Liver (tissue), 9 donors: ENCODE measurements around the gene ST3GAL4. TPM values are rescaled to one million over a fixed set of nuclear protein-coding genes. Genes with fewer than 3 reads are reported as not detected.

ENCODE experiments used
- DNase-seq: peaks from one replicate; pipeline ENCODE4 v3.0.0-alpha.2; 2017; ENCODE audit warnings: low spot score
- H3K27ac ChIP-seq, 2 donors: one replicate each; pipeline ENCODE4 v1.7.0; 2013; ENCODE audit warnings: inconsistent platforms in 2 of 2, low read length in 2 of 2, control low read depth in 1 of 2, low read depth in 1 of 2, mild to moderate bottlenecking in 1 of 2
- H3K27me3 ChIP-seq, 4 donors: one replicate each; pipeline versions ENCODE4 v1.6.1 to v1.7.0; 2013; ENCODE audit warnings: low read length in 3 of 4, inconsistent platforms in 1 of 4, mild to moderate bottlenecking in 1 of 4, moderate library complexity in 1 of 4; ENCODE audit not compliant: control insufficient read depth in 4 of 4, insufficient read depth in 4 of 4
- H3K36me3 ChIP-seq, 4 donors: one replicate each; pipeline versions ENCODE4 v1.6.1 to v1.7.0; 2013; ENCODE audit warnings: low read length in 3 of 4, mild to moderate bottlenecking in 3 of 4, low read depth in 1 of 4, moderate library complexity in 1 of 4; ENCODE audit not compliant: control insufficient read depth in 4 of 4, insufficient read depth in 3 of 4
- H3K4me1 ChIP-seq, 4 donors: one replicate each; pipeline versions ENCODE4 v1.6.1 to v1.7.0; 2013; ENCODE audit warnings: low read length in 3 of 4, mild to moderate bottlenecking in 3 of 4, moderate library complexity in 1 of 4; ENCODE audit not compliant: control insufficient read depth in 4 of 4, insufficient read depth in 4 of 4
- H3K4me3 ChIP-seq, 3 donors: one replicate each; pipeline versions ENCODE4 v1.6.1 to v1.7.0; 2013; ENCODE audit warnings: low read length in 3 of 3, control low read depth in 1 of 3, low read depth in 1 of 3, mild to moderate bottlenecking in 1 of 3
- H3K9ac ChIP-seq, 2 donors: one replicate each; pipeline ENCODE4 v1.7.0; 2013; ENCODE audit warnings: low read length in 2 of 2, mild to moderate bottlenecking in 2 of 2, moderate library complexity in 2 of 2, control low read depth in 1 of 2, low read depth in 1 of 2
- H3K9me3 ChIP-seq, 4 donors: one replicate each; pipeline versions ENCODE4 v1.6.1 to v1.7.0; 2013; ENCODE audit warnings: low read length in 3 of 4; ENCODE audit not compliant: control insufficient read depth in 4 of 4
- ATF3 ChIP-seq: IDR thresholded peaks from 2 replicates; pipeline ENCODE4 v1.6.1; 2016; ENCODE audit warnings: antibody characterized with exemption
- CTCF ChIP-seq: fragments of 150-350 bp; IDR thresholded peaks from 2 replicates; pipeline ENCODE4 v1.5.1; 2017; ENCODE audit warnings: improper control_type of control experiment, low read depth, low read length; ENCODE audit not compliant: missing input control
- FOXA1 ChIP-seq: IDR thresholded peaks from 2 replicates; pipeline ENCODE4 v1.6.1; 2016; ENCODE audit warnings: antibody characterized with exemption
- FOXA2 ChIP-seq: IDR thresholded peaks from 2 replicates; pipeline ENCODE4 v1.6.1; 2016; ENCODE audit warnings: antibody characterized with exemption
- GABPA ChIP-seq, 2 donors: IDR thresholded peaks in 1 of 2; conservative IDR thresholded peaks in 1 of 2; 2 replicates each; pipeline ENCODE4 v1.6.1; 2016; ENCODE audit warnings: antibody characterized with exemption in 2 of 2, mild to moderate bottlenecking in 1 of 2, moderate library complexity in 1 of 2
- HNF4A ChIP-seq, 2 donors: conservative IDR thresholded peaks; 2 replicates each; pipeline ENCODE4 v1.6.1; 2016; ENCODE audit warnings: antibody characterized with exemption in 2 of 2, mild to moderate bottlenecking in 2 of 2
- HNF4G ChIP-seq: IDR thresholded peaks from 2 replicates; pipeline ENCODE4 v1.6.1; 2016; ENCODE audit warnings: antibody characterized with exemption
- JUND ChIP-seq, 2 donors: IDR thresholded peaks; 2 replicates each; pipeline ENCODE4 v1.6.1; 2016; ENCODE audit warnings: antibody characterized with exemption in 2 of 2
- RAD21 ChIP-seq, 2 donors: IDR thresholded peaks; 2 replicates each; pipeline ENCODE4 v1.6.1; 2016; ENCODE audit warnings: antibody characterized with exemption in 2 of 2, mild to moderate bottlenecking in 2 of 2
- REST ChIP-seq: IDR thresholded peaks from 2 replicates; pipeline ENCODE4 v1.6.1; 2016; ENCODE audit warnings: antibody characterized with exemption, mild to moderate bottlenecking
- RXRA ChIP-seq, 2 donors: IDR thresholded peaks; 2 replicates each; pipeline ENCODE4 v1.6.1; 2017 to 2018; ENCODE audit warnings: antibody characterized with exemption in 2 of 2, mild to moderate bottlenecking in 1 of 2
- SP1 ChIP-seq: IDR thresholded peaks from 2 replicates; pipeline ENCODE4 v1.6.1; 2018; ENCODE audit warnings: antibody characterized with exemption, mild to moderate bottlenecking
- TAF1 ChIP-seq: conservative IDR thresholded peaks from 2 replicates; pipeline ENCODE4 v1.6.1; 2016; ENCODE audit warnings: antibody characterized with exemption, mild to moderate bottlenecking
- YY1 ChIP-seq: IDR thresholded peaks from 2 replicates; pipeline ENCODE4 v1.6.1; 2016; ENCODE audit warnings: antibody characterized with exemption, mild to moderate bottlenecking
- WGBS: extraction: QIAGEN DNeasy Blood & Tissue Kit; methylation state at CpG from one replicate; pipeline ENCODE4 v1.1.7; 2013; 5-methylcytosine and 5-hydroxymethylcytosine counted together
- polyA plus RNA-seq, 2 donors: library from polyadenylated mRNA; stranded (reverse) in 1 of 2; unstranded in 1 of 2; fragments of 200-250 nt in 1 of 2; fragments of >200 nt in 1 of 2; fragmentation: Nextera tagmentation in 1 of 2; extraction: Ambion mirVana in 1 of 2; gene quantifications; one replicate each; pipeline versions ENCODE4 v1.2.1 to v1.2.3, GENCODE V29; 2013 to 2015
- total RNA-seq, 2 donors: library from RNA; depleted of rRNA; stranded (reverse); fragments of >200 nt; gene quantifications; one replicate each; pipeline ENCODE4 v1.2.3, GENCODE V29; 2014
- TF ChIP-seq, protein P1 (sequence below): IDR thresholded peaks from 2 replicates; pipeline ENCODE4 v1.6.1; 2016; ENCODE audit warnings: antibody characterized with exemption
- TF ChIP-seq, protein P2 (sequence below): IDR thresholded peaks from 2 replicates; pipeline ENCODE4 v1.6.1; 2016; ENCODE audit warnings: antibody characterized with exemption
- donor health status: healthy.
- donor health status: healthy.
- donor health status: healthy.
- donor health status: healthy.
- donor health status: healthy.

ST3GAL4 gene
- total and polyA plus RNA-seq, 4 donors, result 4.5 to 18.4 (median 10.6) TPM

GRCh38 chr11:126317756-126318573 is 37.5 kb upstream of the ST3GAL4 start:
- Histone ChIP-seq H3K27me3 (no peaks in the 10 kb centered on the region), H3K9ac (no peak overlapping the region), H3K9me3 (no peaks in the 10 kb centered on the region), H3K36me3 (no peaks in the 10 kb centered on the region), H3K4me3 (no peak overlapping the region), H3K4me1 (peaks cover 0 to 5% (median 0%) of the 10 kb centered on the region in 4 donors), H3K27ac (peak overlapping the region; percentile 56 to 61)
- TF ChIP-seq CTCF, result no peak
- no peak for TF ChIP-seq ATF3
- TF ChIP-seq JUND (IDR thresholded peaks at IDR 0.05), result no peak
- no peak for TF ChIP-seq HNF4A (conservative IDR thresholded peaks at IDR 0.05)
- no peak for TF ChIP-seq SP1
- no peak for TF ChIP-seq RAD21 (IDR thresholded peaks at IDR 0.05)
- TF ChIP-seq FOXA2, result no peak
- TF ChIP-seq HNF4G, result no peak
- no peak for TF ChIP-seq RXRA (IDR thresholded peaks at IDR 0.05)
- TF ChIP-seq, protein P1, sequence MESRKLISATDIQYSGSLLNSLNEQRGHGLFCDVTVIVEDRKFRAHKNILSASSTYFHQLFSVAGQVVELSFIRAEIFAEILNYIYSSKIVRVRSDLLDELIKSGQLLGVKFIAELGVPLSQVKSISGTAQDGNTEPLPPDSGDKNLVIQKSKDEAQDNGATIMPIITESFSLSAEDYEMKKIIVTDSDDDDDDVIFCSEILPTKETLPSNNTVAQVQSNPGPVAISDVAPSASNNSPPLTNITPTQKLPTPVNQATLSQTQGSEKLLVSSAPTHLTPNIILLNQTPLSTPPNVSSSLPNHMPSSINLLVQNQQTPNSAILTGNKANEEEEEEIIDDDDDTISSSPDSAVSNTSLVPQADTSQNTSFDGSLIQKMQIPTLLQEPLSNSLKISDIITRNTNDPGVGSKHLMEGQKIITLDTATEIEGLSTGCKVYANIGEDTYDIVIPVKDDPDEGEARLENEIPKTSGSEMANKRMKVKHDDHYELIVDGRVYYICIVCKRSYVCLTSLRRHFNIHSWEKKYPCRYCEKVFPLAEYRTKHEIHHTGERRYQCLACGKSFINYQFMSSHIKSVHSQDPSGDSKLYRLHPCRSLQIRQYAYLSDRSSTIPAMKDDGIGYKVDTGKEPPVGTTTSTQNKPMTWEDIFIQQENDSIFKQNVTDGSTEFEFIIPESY, result no peak
- no peak for TF ChIP-seq YY1
- no peak for TF ChIP-seq FOXA1
- TF ChIP-seq REST, result no peak
- no peak for TF ChIP-seq GABPA (IDR thresholded peaks at IDR 0.05 in 1 of 2, conservative IDR thresholded peaks at IDR 0.05 in 1 of 2)
- no peak for TF ChIP-seq TAF1
- TF ChIP-seq, protein P2, sequence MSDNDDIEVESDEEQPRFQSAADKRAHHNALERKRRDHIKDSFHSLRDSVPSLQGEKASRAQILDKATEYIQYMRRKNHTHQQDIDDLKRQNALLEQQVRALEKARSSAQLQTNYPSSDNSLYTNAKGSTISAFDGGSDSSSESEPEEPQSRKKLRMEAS, result no peak
- 75% methylated on average over 14 of the region's 14 CpGs for WGBS
- no peak for DNase-seq
